Measurements from ENCODE around the gene VAV2. TPM values are rescaled to one million over a fixed set of nuclear protein-coding genes. Genes with fewer than 3 reads are reported as not detected.

Gene VAV2
- polyA plus RNA-seq, 1 of the 3 experiments (the other 2 are of a cell fraction), result 14.9 TPM

GRCh38 chr9:133946840-133947486, 45.2 kb downstream of the VAV2 start:
- TF ChIP-seq TEAD4 (IDR thresholded peaks at IDR 0.05; ENCODE audit: borderline replicate concordance, insufficient read depth), result no peak
- no peak for TF ChIP-seq MXI1 (IDR thresholded peaks at IDR 0.05; ENCODE audit: low read depth, low read length)
- TF ChIP-seq SMC3 (IDR thresholded peaks at IDR 0.05; ENCODE audit: low read depth, low read length), result no peak
- TF ChIP-seq MAX (IDR thresholded peaks at IDR 0.05; ENCODE audit: low read depth), result no peak
- TF ChIP-seq JUND (IDR thresholded peaks at IDR 0.05), result no peak
- TF ChIP-seq FOXJ3 (CRISPR knock-in tag; IDR thresholded peaks at IDR 0.05), result no peak
- no peak for TF ChIP-seq TAF1 (IDR thresholded peaks at IDR 0.05; ENCODE audit: borderline replicate concordance, low read depth, low read length)
- TF ChIP-seq REST (IDR thresholded peaks at IDR 0.05; ENCODE audit: low read depth, low read length), result no peak
- no peak for TF ChIP-seq CHD2 (IDR thresholded peaks at IDR 0.05; ENCODE audit: low read length, partially characterized antibody)
- TF ChIP-seq IRF3 (IDR thresholded peaks at IDR 0.05; ENCODE audit: low read depth, low read length), result no peak
- no peak for TF ChIP-seq RXRA (IDR thresholded peaks at IDR 0.05; ENCODE audit: borderline replicate concordance, low read depth)
- no peak for TF ChIP-seq FOSL2 (IDR thresholded peaks at IDR 0.05; ENCODE audit: borderline replicate concordance, low read depth)
- TF ChIP-seq PBX3 (IDR thresholded peaks at IDR 0.05), result no peak
- no peak for TF ChIP-seq FOXM1 (IDR thresholded peaks at IDR 0.05; ENCODE audit: low read depth)
- TF ChIP-seq EP300 (IDR thresholded peaks at IDR 0.05; ENCODE audit: borderline replicate concordance in 1 of 2, low read depth in 1 of 2, low read length in 1 of 2), result no peak
- no peak for TF ChIP-seq ZBTB33 (IDR thresholded peaks at IDR 0.05; ENCODE audit: borderline replicate concordance, low read depth)
- no peak for TF ChIP-seq GATA2 (CRISPR knock-in tag; IDR thresholded peaks at IDR 0.05)
- no peak for TF ChIP-seq GABPA (IDR thresholded peaks at IDR 0.05; ENCODE audit: low read depth)
- Histone ChIP-seq H3K9me3 (no peaks in the 10 kb centered on the region), H3K79me2 (ENCODE audit: insufficient read depth) (peaks cover 98% of the 10 kb centered on the region), H3K27me3 (ENCODE audit: insufficient read depth) (no peaks in the 10 kb centered on the region), H3K9me2 (no peaks in the 10 kb centered on the region), H2AFZ (ENCODE audit: low read depth) (no peak overlapping the region), H3K4me2 (no peak overlapping the region), H4K20me1 (ENCODE audit: insufficient read depth) (peaks cover 53% of the 10 kb centered on the region), H3K27ac (ENCODE audit: low read depth in 2 of 2, low read length in 1 of 2) (no peak overlapping the region), H3K9ac (no peak overlapping the region), H3K36me3 (replicated peaks in 1 of 2; ENCODE audit: control insufficient read depth in 1 of 2, insufficient read depth in 2 of 2, low read length in 1 of 2) (no peaks in the 10 kb centered on the region), H3K4me1 (ENCODE audit: control insufficient read depth in 1 of 2, insufficient read depth in 2 of 2, low read depth in 1 of 2, low read length in 1 of 2) (peaks cover 13 to 72% of the 10 kb centered on the region in 2 experiments), H3K4me3 (ENCODE audit: low read depth in 2 of 2, low read length in 1 of 2) (no peak overlapping the region), H3F3A (replicated peaks; ENCODE audit: insufficient read depth) (peaks cover 10% of the 10 kb centered on the region)
- ChIA-PET POLR2A (no interaction called here), CTCF (interaction anchor here (1.1 to 5.3 kb wide), 2 partner anchors 9 to 47 kb away, joined by 4 to 39 read pairs; no protein-coding TSS in a partner anchor)
- DNase-seq, result no peak
- 88% methylated on average over 16 of the region's 18 CpGs for WGBS (ENCODE audit: low lambda C conversion rate)

Measured in SK-N-SH (cell line).